Measurements from ENCODE around the gene SLC6A11.
A peak's percentile ranks its signal among the peaks of the same experiment; 100 is the strongest.

SLC6A11 gene

DNA sequence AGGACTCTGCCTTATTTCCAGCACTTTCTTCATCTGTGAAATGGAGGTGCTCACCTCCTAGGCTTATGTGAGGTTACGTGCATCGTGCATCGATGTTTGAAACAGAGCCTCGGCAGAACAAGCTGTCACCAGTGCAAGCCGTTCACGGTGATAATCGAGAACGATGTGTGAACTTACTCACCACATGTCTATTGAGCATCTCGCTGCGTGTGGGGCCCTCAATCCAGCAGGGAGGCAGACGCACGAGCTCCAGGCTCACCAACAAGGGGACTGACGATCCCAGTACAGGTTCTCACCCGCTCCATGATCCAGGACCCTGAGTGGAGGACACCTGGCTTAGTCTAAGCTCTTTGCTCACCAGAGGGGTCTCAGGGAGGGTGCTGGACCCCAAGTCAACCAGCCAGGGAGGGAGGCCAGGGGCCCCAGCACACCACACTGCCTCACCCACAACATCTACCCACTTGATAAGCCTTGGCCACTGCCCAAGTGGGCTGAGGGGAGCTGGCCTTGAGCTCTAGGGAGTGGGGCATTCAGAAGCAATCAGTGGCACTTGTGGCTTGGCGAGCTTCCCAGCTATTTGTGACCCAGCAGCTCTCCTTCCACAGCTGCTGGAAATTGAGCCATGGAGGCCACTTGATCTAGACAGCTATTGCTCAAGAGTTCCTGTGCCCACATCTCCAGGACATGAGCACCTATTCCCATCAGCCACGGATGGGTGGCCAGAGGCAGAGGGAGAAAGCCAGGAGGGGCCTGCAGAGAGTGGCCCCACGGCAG, 142.1 kb downstream of the SLC6A11 start:
- DNase-seq: no peak

DNA sequence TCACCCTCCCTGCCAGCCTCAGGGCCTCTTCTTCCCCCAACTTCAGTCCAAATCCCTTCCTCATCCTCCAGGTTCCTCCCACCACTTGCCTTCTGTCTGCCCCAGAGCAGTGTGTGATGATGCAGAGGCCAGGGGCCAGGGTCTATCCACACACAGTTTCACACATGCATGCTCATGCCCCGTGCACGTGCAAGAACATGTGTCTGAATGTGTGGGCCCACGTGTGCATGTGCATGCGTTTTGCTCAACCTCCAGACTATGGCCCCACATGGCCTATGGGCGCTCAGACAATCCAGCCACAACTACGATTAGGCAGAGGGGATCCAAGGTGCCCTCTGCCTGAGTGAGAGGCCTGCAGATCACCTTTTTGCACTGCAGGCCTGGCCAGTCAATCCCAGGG, 144.2 kb downstream of the SLC6A11 start:
- DNase-seq: no peak

DNA sequence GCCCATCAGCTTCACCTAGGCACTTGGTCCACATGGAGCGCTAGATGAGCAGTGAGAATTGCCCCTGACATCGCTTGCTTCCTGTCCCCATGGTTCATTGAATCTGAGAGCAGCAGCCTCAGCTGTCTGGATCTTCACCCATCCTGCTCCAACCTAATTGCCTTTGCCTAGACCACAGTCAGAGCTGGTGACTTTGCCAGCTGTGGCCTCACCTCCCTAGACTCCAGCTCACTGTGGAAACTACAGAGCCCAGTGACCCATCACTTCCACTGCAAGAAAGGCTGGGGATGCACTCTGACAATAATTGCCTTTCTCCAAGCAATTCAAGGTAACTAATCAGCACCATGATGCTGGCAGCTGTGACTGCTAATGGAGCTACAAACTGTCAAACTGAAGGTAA, 145.9 kb downstream of the SLC6A11 start:
- DNase-seq: no peak

GRCh38 chr3:10962481-10963036, 146.5 kb downstream of the SLC6A11 start:
- no peak for DNase-seq

DNA sequence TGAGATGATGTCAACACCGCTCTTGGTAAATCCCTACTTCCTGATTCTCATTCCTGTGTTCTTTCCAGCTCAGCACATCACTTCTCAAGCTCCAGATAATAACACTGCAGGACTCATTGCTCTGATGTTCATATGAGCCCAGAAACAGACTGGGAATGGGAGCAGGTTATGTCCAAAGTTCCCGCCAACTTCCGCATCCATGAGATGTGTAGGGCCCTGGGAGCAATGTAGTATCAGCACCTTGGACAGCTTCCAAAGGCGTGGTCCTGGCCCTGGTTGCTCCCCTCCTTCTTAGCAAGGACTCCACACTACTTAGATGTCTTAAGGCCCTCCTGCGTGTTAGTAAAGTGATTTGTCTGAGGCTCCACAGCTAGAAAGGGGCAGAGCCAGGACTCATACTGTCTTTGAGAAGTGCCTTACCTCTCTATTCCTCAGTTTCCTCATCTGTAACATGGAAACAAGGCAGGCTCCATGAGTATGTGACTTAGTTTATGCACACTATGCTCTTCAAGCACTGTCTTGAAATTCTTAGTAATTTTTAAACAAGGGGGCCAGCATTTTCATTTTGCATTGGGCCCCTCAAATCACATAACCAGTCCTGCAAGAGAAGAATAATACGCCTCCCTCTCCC, 148.6 kb downstream of the SLC6A11 start:
- no peak for DNase-seq

DNA sequence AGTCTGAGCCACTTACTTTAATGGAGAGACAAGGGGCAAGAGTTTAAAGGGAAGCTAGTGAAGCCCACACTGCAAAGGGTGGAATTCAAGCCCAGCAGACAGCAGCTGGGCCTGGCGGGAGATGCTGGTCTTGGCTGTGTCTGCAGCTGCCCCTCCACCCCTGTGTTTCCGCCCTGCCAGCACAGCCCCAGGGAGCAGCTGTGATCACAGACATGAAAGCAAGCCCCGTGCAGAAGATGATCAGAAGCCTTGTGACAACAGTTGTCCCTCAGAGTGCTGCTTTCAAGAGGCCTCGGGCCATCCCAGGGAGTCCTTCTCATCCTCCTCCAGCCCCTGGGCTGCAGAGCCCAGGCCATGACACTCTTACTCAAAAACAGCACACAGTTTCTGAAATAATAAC, 152.4 kb downstream of the SLC6A11 start:
- DNase-seq: no peak

GRCh38 chr3:10970306-10970960, 154.4 kb downstream of the SLC6A11 start:
- DNase-seq: no peak

GRCh38 chr3:10972072-10972782, 156.2 kb downstream of the SLC6A11 start:
- DNase-seq: no peak

- no peak for DNase-seq
These were observed 157.1 kb downstream of the SLC6A11 start for GRCh38 chr3:10973046-10973595.

DNA sequence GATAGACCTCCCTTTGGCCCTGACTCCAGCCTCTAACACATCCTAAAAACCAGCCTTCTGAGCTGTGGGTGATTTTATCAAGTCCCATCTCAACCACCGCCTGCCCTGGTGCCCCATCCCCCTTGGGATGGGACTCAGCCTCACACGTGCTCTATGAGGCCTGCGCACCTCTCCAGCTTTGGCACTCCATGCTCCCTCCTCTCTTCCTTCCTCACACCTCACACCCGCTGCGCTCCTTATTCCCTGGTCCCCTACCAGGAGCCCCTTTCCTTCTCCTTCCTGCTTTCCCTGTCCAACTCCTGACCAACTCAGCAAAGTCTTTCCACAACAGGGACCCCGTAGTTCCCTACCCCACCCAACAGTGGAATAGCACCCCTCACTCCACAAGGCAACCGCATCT, 158.1 kb downstream of the SLC6A11 start:
- no peak for DNase-seq

GRCh38 chr3:10974746-10975375, 158.8 kb downstream of the SLC6A11 start:
- DNase-seq: no peak

GRCh38 chr3:10975695-10976234, 159.7 kb downstream of the SLC6A11 start:
- no peak for DNase-seq

- no peak for DNase-seq
These were observed 160.7 kb downstream of the SLC6A11 start for GRCh38 chr3:10976770-10977169.

- DNase-seq: no peak
These were observed 162.0 kb downstream of the SLC6A11 start for GRCh38 chr3:10977892-10978510.

DNA sequence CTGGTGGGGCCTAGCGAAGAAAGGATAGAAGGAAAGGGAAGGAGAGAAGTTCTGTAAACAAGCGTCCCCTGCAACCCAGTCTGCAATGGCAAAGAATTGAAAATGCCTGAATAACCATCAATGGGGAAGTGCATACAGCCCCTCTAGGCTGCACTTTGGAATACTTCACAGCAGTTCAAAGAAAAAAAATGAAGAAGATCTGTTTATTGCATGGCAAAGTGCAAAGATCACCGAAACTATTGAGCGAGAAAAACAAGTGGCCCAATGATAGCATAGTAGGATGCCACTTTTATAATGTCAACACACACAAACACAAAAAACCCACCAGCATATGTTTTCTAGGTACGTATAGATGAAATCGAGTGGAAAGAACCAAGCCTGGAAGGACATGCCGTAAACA, 162.9 kb downstream of the SLC6A11 start:
- DNase-seq: no peak

GRCh38 chr3:10980312-10980711, 164.3 kb downstream of the SLC6A11 start:
- no peak for DNase-seq

DNA sequence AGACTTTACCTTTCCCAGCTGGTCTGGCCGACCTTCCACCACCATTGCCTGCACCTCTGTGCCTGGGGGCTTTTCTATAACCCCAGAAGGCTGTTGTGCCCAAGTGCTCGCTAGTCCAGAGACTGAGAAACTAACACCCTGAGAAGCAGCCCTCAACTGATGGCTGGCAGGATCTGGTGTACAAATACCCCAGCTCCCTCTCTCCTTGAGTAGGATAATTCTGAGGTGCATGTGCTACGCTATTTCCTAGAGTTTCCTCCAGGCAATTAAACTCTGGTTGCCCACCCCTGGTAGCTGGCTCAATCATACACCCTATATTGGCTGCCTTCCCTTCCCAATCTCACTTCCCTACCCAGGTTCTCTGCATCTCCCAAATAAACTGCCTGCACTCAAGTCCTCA, 165.0 kb downstream of the SLC6A11 start:
- no peak for DNase-seq

GRCh38 chr3:10981961-10982360, 165.9 kb downstream of the SLC6A11 start:
- DNase-seq: no peak

DNA sequence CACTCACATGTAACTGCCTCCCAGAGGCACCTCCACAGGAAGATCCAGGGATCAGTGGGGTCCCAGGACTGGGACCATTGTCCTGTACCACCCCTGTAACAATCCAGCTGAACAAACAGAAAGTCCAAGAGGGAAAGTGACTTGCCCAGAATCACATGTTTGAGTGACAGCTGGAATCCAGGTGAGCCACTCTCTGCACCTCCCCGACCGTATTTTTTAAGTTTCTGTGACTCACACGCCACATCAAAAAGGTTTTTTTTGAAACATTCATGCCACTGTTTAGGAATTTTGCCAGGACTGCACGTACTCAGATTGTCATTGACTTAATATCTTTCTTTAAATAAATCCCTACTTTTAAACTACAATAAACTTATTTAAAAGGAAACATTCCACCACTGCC, 166.8 kb downstream of the SLC6A11 start:
- no peak for DNase-seq

DNA sequence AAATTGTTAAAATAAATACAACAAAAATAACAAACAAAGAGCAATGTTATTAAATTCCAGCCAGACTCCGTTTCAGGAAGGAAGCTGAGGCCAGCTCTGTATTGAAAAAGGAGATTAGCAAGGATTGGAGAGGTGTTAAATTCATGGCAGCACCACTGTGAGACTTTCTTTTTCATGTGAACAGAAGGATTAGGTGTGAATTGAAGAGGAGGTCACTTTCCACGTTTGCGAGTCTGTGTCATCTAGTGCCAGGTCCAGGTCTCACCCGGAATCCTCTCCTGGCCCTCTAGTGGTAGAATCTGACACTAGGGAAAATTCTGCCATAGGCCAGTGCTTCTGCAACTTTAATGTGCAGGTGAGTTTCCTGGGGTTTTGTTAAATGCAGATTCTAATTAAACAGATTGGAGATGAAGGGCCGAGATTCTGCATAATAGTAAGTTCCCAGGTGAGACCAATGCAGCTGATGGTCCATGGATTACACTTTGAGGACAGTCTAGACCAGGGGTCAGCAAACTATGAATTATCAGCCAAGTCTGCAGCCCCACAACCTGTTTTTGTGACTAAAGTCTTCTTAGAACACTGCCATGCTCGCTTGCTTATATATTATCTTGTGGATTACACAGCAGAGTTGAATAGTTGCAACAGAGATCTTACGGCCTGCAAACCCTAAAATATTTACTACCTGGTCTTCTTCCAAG, 167.3 kb downstream of the SLC6A11 start:
- peak; percentile 2 for DNase-seq

GRCh38 chr3:10984371-10984896, 168.4 kb downstream of the SLC6A11 start:
- DNase-seq: no peak

Measured in activated T-cell treated with anti-CD3 and anti-CD28 coated beads for 4 hours (primary cell).